ENCODE data around the gene ZCCHC24. TPM values are rescaled to one million over a fixed set of nuclear protein-coding genes. Genes with fewer than 3 reads are reported as not detected.

ZCCHC24 gene
- polyA plus RNA-seq, 1 of the 3 experiments (the other 2 are of a cell fraction), result 15.8 TPM

DNA sequence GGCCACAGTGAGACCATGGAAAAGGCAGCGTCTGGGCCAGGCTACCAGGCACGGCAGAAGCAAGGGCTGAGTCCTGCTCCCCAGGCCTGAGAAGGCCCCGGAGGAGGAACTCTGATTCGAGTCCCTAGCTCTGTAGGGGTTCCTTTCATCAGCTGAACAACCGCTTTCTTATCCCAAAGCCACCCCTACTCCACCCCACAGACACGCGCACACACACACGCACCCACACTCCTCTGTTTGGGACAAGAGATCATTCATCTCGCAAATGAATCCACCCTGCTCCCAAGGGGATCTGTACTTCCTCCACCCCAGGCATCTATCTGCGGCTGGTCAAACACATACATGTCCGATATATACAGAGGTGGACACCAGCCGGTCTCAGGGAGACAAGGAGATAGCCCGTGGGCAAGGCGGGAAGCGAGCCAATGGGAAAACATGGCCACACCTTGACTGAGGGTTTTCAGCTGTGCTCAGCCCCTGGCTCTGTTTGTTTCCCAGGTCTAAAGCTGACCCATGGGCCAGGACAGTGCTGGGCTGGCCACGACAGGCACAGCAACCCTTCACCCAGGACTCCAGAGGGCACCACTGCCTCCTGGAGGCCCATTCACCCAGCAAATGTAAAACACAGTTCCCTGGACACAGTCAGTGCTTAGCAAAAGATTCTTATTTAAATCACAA, 7.3 kb downstream of the ZCCHC24 start:
- TF ChIP-seq NRF1 (IDR thresholded peaks at IDR 0.05; ENCODE audit: low read depth, low read length) (no peak), SMC3 (IDR thresholded peaks at IDR 0.05; ENCODE audit: low read depth, low read length) (peak; percentile 56), RAD21 (IDR thresholded peaks at IDR 0.05; ENCODE audit: low read length) (peak; percentile 63), CTCF (IDR thresholded peaks at IDR 0.05) (peak; percentile 32)
- no peak overlapping the region for H2AFZ ChIP-seq (ENCODE audit: low read depth)
- no peak for DNase-seq
- POLR2A ChIA-PET, result interaction anchor here (1.1 kb wide), 1 partner anchor 15 kb away, joined by 3 read pairs; no protein-coding TSS in a partner anchor
- H3K36me3 ChIP-seq (replicated peaks in 1 of 2; ENCODE audit: control insufficient read depth in 1 of 2, insufficient read depth in 2 of 2, low read length in 1 of 2), result peaks cover 2 to 4% of the 10 kb centered on the region in 2 experiments
- H4K20me1 ChIP-seq (ENCODE audit: insufficient read depth), result peaks cover 53% of the 10 kb centered on the region
- H3K79me2 ChIP-seq (ENCODE audit: insufficient read depth), result peaks cover 87% of the 10 kb centered on the region
- WGBS (ENCODE audit: low lambda C conversion rate), result 91% methylated on average over 15 of the region's 16 CpGs
- no peaks in the 10 kb centered on the region for H3K9me2 ChIP-seq
- no peaks in the 10 kb centered on the region for H3K9me3 ChIP-seq
- H3K4me3 ChIP-seq (ENCODE audit: low read depth in 2 of 2, low read length in 1 of 2), result no peak overlapping the region
- H3F3A ChIP-seq (replicated peaks; ENCODE audit: insufficient read depth), result peaks cover 12% of the 10 kb centered on the region
- H3K9ac ChIP-seq, result no peak overlapping the region
- H3K4me1 ChIP-seq (ENCODE audit: control insufficient read depth in 1 of 2, insufficient read depth in 2 of 2, low read depth in 1 of 2, low read length in 1 of 2), result peaks cover 20 to 62% of the 10 kb centered on the region in 2 experiments; a peak in 3 of 4 replicates
- no peaks in the 10 kb centered on the region for H3K27me3 ChIP-seq (ENCODE audit: insufficient read depth)
- CTCF ChIA-PET, result interaction anchor here (0.5 to 1.8 kb wide), 9 partner anchors 9 to 91 kb away, joined by 3 to 10 read pairs (median 3); no protein-coding TSS in a partner anchor
- no peak overlapping the region for H3K27ac ChIP-seq (ENCODE audit: low read depth in 2 of 2, low read length in 1 of 2)
- no peak overlapping the region for H3K4me2 ChIP-seq

GRCh38 chr10:79437111-79437814, 8.2 kb downstream of the ZCCHC24 start:
- POLR2A ChIA-PET, result no interaction called here
- peaks cover 12% of the 10 kb centered on the region for H3F3A ChIP-seq (replicated peaks; ENCODE audit: insufficient read depth)
- no peak overlapping the region for H3K9ac ChIP-seq
- H3K4me2 ChIP-seq, result no peak overlapping the region
- WGBS (ENCODE audit: low lambda C conversion rate), result 62% methylated on average over 7 of the region's 12 CpGs
- peaks cover 20 to 58% of the 10 kb centered on the region in 2 experiments; a peak in 3 of 4 replicates for H3K4me1 ChIP-seq (ENCODE audit: control insufficient read depth in 1 of 2, insufficient read depth in 2 of 2, low read depth in 1 of 2, low read length in 1 of 2)
- H2AFZ ChIP-seq (ENCODE audit: low read depth), result no peak overlapping the region
- H3K4me3 ChIP-seq (ENCODE audit: low read depth in 2 of 2, low read length in 1 of 2), result no peak overlapping the region
- H3K9me2 ChIP-seq, result no peaks in the 10 kb centered on the region
- H3K9me3 ChIP-seq, result no peaks in the 10 kb centered on the region
- peaks cover 2 to 9% of the 10 kb centered on the region in 2 experiments for H3K36me3 ChIP-seq (replicated peaks in 1 of 2; ENCODE audit: control insufficient read depth in 1 of 2, insufficient read depth in 2 of 2, low read length in 1 of 2)
- H4K20me1 ChIP-seq (ENCODE audit: insufficient read depth), result peaks cover 46% of the 10 kb centered on the region
- no peaks in the 10 kb centered on the region for H3K27me3 ChIP-seq (ENCODE audit: insufficient read depth)
- no peak for DNase-seq
- CTCF ChIA-PET, result interaction anchor here (0.7 to 1.8 kb wide), 5 partner anchors 36 to 91 kb away, joined by 3 to 10 read pairs (median 3); no protein-coding TSS in a partner anchor
- peaks cover 84% of the 10 kb centered on the region for H3K79me2 ChIP-seq (ENCODE audit: insufficient read depth)
- no peak overlapping the region; a peak in 1 of 4 replicates for H3K27ac ChIP-seq (ENCODE audit: low read depth in 2 of 2, low read length in 1 of 2)
- TF ChIP-seq CHD2 (IDR thresholded peaks at IDR 0.05; ENCODE audit: low read length, partially characterized antibody) (no peak), EP300 (IDR thresholded peaks at IDR 0.05; ENCODE audit: borderline replicate concordance in 1 of 2, low read depth in 1 of 2, low read length in 1 of 2) (no peak), USF1 (IDR thresholded peaks at IDR 0.05; ENCODE audit: borderline replicate concordance, low read depth) (no peak), JUND (IDR thresholded peaks at IDR 0.05) (no peak), TEAD4 (IDR thresholded peaks at IDR 0.05; ENCODE audit: borderline replicate concordance, insufficient read depth) (no peak), FOSL2 (IDR thresholded peaks at IDR 0.05; ENCODE audit: borderline replicate concordance, low read depth) (0 out of 2 replicates have a peak, but pooled peaks have one; percentile 7)

All from SK-N-SH (cell line).